GM12864 (cell line): ENCODE results near the gene EXOC6B.
"Not testable (repeated sequence)": the region's sequence is repeated elsewhere in the genome, so short reads cannot be mapped to it uniquely, and the experiment has no call there.

ENCODE experiments used
- DNase-seq: peaks from one replicate; pipeline ENCODE4 v3.0.0-alpha.2; 2011; ENCODE audit warnings: low read depth
- H3K4me3 ChIP-seq: 2 replicates; pipeline ENCODE4 v1.5.1; 2011; ENCODE audit warnings: mild to moderate bottlenecking, low read depth, low read length, control low read depth
- TF ChIP-seq, protein P1 (sequence below): IDR thresholded peaks from 2 replicates; pipeline ENCODE4 v1.5.1; 2011; ENCODE audit warnings: low read depth, mild to moderate bottlenecking, moderate library complexity, low read length, control low read depth, inconsistent platforms; ENCODE audit errors: missing control alignments

The EXOC6B gene

DNA sequence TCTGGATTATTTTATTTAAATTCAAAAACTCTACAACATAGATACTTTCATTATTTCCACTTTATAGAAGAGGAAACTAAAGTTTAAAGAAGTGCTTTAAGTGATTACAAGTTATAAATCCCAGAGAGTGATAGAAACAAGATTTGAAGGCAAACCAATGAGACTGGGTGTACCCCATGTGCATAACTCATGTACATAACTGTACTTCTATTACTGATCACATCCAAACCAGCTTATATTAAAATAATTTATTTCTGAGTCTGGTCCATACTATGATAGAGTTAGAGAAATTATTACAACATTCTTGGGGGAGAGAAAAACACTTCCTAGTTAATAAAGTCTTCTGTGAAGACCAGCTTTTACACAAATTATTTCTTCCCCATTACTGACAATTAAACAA is 221.4 kb downstream of the EXOC6B start:
- no peak for DNase-seq
- no peak overlapping the region for H3K4me3 ChIP-seq
- TF ChIP-seq, protein P1, sequence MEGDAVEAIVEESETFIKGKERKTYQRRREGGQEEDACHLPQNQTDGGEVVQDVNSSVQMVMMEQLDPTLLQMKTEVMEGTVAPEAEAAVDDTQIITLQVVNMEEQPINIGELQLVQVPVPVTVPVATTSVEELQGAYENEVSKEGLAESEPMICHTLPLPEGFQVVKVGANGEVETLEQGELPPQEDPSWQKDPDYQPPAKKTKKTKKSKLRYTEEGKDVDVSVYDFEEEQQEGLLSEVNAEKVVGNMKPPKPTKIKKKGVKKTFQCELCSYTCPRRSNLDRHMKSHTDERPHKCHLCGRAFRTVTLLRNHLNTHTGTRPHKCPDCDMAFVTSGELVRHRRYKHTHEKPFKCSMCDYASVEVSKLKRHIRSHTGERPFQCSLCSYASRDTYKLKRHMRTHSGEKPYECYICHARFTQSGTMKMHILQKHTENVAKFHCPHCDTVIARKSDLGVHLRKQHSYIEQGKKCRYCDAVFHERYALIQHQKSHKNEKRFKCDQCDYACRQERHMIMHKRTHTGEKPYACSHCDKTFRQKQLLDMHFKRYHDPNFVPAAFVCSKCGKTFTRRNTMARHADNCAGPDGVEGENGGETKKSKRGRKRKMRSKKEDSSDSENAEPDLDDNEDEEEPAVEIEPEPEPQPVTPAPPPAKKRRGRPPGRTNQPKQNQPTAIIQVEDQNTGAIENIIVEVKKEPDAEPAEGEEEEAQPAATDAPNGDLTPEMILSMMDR, result no peak

DNA sequence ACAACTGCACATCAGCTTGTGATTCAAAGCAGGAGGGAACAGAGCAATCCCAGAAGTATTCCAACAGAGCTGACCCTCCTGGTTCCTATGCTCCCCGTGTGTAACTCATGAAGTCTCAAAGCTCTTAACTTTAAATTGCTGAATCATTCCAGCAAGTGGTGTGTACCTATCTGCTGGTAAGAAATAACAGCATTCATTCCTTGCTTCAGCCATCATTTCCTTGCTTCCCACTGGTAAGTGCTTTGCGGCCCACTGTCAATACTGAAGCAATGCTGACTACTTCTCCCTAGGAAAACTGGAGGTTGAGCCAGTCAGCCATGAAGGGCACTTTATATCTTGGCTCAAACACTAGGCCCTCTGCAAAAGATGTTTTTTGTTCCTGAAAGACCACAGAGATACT is 222.4 kb downstream of the EXOC6B start:
- no peak overlapping the region for H3K4me3 ChIP-seq
- TF ChIP-seq, protein P1, result no peak
- no peak for DNase-seq

DNA sequence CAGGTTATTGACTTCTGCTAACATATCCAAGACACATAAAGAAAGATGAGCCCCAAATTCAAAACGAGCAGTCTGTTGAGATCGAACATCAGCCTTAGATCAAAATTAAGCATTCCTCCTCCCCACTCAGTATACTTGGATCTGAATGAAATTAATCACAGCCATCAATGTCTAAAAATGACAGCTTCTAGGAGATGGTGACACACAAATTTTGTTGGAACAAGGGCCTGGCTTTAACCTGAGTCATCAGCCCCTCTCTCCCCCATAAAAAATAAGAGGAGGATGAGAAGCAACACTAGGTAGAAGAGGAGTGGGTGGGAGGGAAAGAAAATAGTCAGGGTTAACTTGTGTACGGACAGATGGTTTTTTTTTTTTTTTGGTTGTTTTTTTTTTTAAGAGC is 223.1 kb downstream of the EXOC6B start:
- no peak for DNase-seq
- TF ChIP-seq, protein P1, result no peak
- no peak overlapping the region for H3K4me3 ChIP-seq

DNA sequence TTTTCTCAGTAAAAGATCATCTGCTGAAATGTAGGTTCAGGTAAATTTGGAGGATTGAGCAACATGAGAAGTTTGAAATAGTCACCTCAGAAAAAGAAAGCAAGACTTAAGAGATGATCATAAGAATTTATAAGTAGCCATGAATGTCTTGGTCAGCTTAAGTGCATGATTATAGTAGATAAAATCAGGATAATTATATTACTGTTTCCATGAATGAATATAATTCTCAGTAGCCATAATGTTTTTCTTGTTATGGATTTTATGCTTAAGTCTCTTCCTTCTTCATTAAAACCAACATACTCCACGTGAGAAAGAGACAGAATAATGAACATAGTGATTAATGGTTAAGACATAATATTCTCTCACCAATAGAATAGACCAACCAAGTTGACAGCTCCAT is 223.7 kb downstream of the EXOC6B start:
- H3K4me3 ChIP-seq, result no peak overlapping the region
- TF ChIP-seq, protein P1, result no peak
- DNase-seq, result no peak

DNA sequence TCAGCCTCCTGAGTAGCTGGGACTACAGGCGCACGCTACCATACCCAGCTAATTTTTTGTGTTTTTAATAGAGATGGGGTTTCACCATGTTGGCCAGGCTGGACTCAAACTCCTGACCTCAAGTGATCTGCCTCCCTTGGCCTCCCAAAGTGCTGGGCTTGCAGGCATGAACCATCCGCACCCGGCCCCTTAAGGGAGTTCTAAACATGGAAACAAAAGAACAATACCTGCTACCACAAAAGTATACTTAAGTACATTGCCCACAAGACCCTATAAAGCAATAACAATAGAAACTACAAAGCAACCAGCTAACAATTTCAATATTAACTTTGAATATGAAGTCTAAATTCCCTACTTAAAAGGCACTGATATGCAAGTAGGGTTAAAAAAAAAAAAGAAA is 242.0 kb downstream of the EXOC6B start:
- DNase-seq, H3K4me3 ChIP-seq: not testable (repeated sequence)

DNA sequence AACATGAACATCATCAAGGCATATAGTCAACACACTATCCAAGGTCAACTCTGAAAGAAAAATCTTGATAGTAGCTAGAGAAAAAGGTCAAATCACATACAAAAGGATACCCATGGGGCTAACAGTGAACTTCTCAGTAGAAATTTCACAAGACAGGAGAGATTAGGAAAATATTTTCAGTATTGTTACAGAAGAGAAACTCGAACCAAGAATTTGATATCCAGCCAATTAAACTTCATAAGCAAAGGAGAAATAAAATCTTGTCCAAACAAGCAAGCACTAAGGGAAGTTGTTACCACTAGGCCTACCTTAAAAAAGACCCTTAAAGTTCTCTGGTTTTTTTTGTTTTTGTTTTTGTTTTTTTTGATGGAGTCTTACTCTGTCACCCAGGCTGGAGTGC is 242.5 kb downstream of the EXOC6B start:
- H3K4me3 ChIP-seq, result no peak overlapping the region
- TF ChIP-seq, protein P1, result no peak
- DNase-seq, result no peak

DNA sequence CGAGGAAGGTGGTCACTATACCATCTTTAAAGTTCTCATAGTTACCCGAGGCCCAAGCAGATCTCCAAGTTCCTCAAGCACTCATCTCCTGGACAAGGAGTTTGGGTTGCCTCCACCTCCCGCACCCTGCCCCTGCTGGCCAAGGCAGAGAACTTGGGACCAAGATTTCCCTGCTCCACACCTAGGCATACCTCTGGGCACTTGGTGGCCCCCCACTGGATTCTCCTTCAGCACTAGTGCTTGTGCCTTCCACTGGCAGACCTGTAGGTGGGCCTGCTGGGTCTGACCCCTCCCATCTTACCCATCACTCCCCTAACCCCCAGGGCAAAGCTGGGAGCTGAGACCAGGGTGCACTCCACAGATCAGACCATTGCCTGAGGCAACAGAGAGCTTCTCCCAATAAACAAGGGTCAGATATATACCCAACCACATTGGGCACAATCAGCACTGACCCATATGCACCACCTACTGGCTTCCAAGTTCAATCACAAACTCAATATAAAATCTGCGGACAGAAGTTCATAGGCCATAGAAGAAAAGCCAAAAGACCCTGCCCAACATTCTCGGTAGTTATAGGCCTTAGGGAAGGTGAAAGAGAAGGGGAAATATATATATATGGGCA is 244.2 kb downstream of the EXOC6B start:
- no peak for DNase-seq
- TF ChIP-seq, protein P1, result no peak

More for the DNA sequence above, 244.2 kb downstream of the EXOC6B start:
- H3K4me3 ChIP-seq, result no peak overlapping the region
